ENCODE data around the gene CST7.

The CST7 gene

DNA sequence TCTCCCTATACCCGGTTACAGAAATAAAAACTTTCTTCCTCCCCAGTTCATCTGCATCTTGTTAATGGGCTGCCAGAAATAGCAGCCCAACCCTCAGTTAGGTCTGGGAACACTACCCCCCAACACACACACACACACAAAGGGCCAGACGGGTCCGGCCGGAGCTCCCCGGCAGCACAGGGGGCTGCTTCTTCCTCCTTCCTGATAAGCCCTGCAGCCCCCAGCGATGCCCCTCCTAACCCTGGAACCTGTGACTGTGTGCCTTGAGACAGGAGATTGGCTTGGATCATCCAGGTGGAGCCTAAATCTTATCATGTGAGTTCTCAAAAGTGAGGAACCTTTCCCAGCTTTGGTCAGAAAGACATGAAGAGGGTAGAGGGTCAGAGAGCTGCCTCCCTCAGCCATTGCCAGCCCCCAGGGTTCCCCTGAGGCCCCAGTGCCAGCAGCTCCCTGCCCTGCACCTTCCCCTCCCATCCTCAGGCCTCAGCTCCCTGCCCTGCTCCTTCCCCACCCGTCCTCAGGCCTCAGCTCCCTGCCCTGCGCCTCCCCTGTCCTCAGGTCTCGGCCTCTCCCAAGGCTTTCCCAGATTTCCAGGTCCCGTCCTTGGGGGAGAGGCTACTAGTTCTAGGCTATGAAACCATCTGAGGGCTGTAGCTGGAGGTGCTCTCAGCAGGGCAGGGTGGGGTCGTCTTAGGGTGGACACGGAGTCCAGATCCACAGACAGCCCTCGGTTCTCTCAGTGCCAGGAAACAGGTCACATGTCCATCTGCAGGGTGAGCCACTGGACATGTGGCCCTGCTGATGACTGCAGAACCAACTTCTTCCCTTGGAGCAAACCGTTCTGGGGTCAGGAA lies 34.5 kb upstream of the CST7 start:
- TF ChIP-seq, protein P1, sequence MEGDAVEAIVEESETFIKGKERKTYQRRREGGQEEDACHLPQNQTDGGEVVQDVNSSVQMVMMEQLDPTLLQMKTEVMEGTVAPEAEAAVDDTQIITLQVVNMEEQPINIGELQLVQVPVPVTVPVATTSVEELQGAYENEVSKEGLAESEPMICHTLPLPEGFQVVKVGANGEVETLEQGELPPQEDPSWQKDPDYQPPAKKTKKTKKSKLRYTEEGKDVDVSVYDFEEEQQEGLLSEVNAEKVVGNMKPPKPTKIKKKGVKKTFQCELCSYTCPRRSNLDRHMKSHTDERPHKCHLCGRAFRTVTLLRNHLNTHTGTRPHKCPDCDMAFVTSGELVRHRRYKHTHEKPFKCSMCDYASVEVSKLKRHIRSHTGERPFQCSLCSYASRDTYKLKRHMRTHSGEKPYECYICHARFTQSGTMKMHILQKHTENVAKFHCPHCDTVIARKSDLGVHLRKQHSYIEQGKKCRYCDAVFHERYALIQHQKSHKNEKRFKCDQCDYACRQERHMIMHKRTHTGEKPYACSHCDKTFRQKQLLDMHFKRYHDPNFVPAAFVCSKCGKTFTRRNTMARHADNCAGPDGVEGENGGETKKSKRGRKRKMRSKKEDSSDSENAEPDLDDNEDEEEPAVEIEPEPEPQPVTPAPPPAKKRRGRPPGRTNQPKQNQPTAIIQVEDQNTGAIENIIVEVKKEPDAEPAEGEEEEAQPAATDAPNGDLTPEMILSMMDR (IDR thresholded peaks at IDR 0.05; ENCODE audit: poor library complexity, severe bottlenecking), result no peak
- ATAC-seq (ENCODE audit: low read depth), result no peak
- no peak for DNase-seq (ENCODE audit: low spot score)
- H3K4me3 ChIP-seq (ENCODE audit: severe bottlenecking), result no peak overlapping the region
- H3K4me1 ChIP-seq (ENCODE audit: insufficient read depth, poor library complexity, severe bottlenecking), result no peaks in the 10 kb centered on the region
- peaks cover 7% of the 10 kb centered on the region for H3K27me3 ChIP-seq (ENCODE audit: insufficient read depth, poor library complexity, severe bottlenecking)
- no peak overlapping the region for H3K27ac ChIP-seq (ENCODE audit: poor library complexity, severe bottlenecking)
- H3K36me3 ChIP-seq (ENCODE audit: low read depth), result no peaks in the 10 kb centered on the region
- no peaks in the 10 kb centered on the region for H3K9me3 ChIP-seq (ENCODE audit: severe bottlenecking)

DNA sequence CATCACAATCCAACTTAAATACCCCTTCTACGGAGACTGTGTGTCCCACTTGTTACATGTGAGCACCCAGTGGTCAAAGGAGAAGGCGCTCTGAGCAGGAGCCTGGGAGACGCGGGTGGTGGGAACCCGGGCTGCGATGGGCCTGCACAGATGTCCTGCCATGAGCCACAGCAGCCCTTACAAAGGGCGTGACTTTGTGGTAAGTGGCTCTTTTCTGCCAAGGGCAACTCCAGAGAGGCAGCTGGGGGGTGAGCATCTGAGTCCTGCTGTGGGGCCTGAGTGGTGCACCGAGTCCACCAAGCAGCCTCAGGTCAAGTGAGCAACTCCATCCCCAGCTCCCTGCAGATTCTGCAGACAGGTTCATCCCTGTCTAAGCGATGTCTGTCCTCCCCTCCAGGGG lies 33.6 kb upstream of the CST7 start:
- ATAC-seq (ENCODE audit: low read depth), result no peak
- H3K27ac ChIP-seq (ENCODE audit: poor library complexity, severe bottlenecking), result no peak overlapping the region
- H3K4me3 ChIP-seq (ENCODE audit: severe bottlenecking), result no peak overlapping the region
- H3K4me1 ChIP-seq (ENCODE audit: insufficient read depth, poor library complexity, severe bottlenecking), result no peaks in the 10 kb centered on the region
- H3K36me3 ChIP-seq (ENCODE audit: low read depth), result no peaks in the 10 kb centered on the region
- no peaks in the 10 kb centered on the region for H3K9me3 ChIP-seq (ENCODE audit: severe bottlenecking)
- TF ChIP-seq, protein P1 (IDR thresholded peaks at IDR 0.05; ENCODE audit: poor library complexity, severe bottlenecking), result no peak
- no peak for DNase-seq (ENCODE audit: low spot score)
- peaks cover 7% of the 10 kb centered on the region for H3K27me3 ChIP-seq (ENCODE audit: insufficient read depth, poor library complexity, severe bottlenecking)

DNA sequence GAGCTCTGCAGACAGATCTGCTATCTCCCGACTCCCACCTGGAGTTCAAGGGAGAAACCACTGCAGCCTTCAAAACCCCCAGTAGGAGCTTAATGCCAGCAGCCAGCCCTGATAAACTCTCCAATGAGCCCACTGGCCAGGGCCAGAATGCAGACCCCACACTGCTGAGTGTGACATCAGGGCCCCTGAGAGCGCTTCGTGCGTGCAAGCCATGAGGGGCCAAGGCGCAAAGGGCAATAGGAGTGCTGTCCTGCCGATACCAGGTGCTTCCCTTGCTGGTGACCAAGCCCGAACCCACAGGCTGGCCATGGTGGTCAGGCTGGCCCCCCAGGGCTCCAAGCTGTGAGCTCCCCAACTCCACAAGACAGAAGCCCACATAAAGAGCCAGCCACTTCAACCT lies 33.2 kb upstream of the CST7 start:
- Histone ChIP-seq H3K9me3 (ENCODE audit: severe bottlenecking) (no peaks in the 10 kb centered on the region), H3K36me3 (ENCODE audit: low read depth) (no peaks in the 10 kb centered on the region), H3K27ac (ENCODE audit: poor library complexity, severe bottlenecking) (no peak overlapping the region), H3K27me3 (ENCODE audit: insufficient read depth, poor library complexity, severe bottlenecking) (peaks cover 7% of the 10 kb centered on the region), H3K4me3 (ENCODE audit: severe bottlenecking) (no peak overlapping the region), H3K4me1 (ENCODE audit: insufficient read depth, poor library complexity, severe bottlenecking) (no peaks in the 10 kb centered on the region)
- TF ChIP-seq, protein P1 (IDR thresholded peaks at IDR 0.05; ENCODE audit: poor library complexity, severe bottlenecking), result no peak
- no peak for DNase-seq (ENCODE audit: low spot score)
- no peak for ATAC-seq (ENCODE audit: low read depth)

DNA sequence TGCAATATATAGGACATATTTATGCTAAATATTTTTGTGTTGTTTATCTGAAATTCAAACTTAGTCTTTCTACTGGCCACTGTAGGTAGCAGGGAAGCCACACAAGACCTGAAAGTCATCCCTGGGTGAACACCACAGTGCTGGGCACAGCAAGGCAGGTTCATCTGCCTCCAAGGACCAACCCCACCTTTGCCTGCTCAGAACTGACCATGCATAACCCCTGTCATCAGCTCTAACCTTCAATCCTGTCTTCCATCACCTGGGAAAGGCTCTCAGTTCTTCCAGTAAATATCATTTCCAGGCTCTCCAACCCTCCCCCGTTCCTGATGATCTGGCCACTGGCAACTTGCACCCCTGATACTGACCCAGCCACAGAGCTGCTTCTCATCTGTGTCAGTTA lies 32.7 kb upstream of the CST7 start:
- Histone ChIP-seq H3K27ac (ENCODE audit: poor library complexity, severe bottlenecking) (no peak overlapping the region), H3K4me1 (ENCODE audit: insufficient read depth, poor library complexity, severe bottlenecking) (no peaks in the 10 kb centered on the region), H3K27me3 (ENCODE audit: insufficient read depth, poor library complexity, severe bottlenecking) (peaks cover 7% of the 10 kb centered on the region), H3K36me3 (ENCODE audit: low read depth) (no peaks in the 10 kb centered on the region), H3K9me3 (ENCODE audit: severe bottlenecking) (no peaks in the 10 kb centered on the region), H3K4me3 (ENCODE audit: severe bottlenecking) (no peak overlapping the region)
- no peak for ATAC-seq (ENCODE audit: low read depth)
- no peak for DNase-seq (ENCODE audit: low spot score)
- TF ChIP-seq, protein P1 (IDR thresholded peaks at IDR 0.05; ENCODE audit: poor library complexity, severe bottlenecking), result no peak

DNA sequence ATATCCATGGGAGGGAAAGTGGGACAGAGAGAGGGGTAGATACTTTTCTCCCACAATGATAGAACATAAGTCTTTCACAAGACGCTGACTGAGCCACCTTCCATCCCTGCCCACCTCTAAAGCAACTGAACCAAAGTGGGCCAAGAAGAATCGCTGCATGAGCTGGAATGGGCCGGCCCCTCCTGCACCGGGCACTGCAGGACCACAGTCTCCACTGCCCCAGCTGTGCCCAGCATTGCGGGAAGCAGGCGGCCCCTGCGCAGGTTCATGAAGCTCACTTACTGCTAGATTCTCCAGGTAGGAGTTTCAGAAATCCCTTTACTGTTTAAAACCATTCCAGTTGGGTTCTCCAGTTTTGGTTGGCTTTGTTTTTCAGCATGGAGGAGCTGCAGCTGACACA lies 32.0 kb upstream of the CST7 start:
- no peaks in the 10 kb centered on the region for H3K4me1 ChIP-seq (ENCODE audit: insufficient read depth, poor library complexity, severe bottlenecking)
- no peak for ATAC-seq (ENCODE audit: low read depth)
- no peak for DNase-seq (ENCODE audit: low spot score)
- no peak overlapping the region for H3K27ac ChIP-seq (ENCODE audit: poor library complexity, severe bottlenecking)
- peaks cover 7% of the 10 kb centered on the region for H3K27me3 ChIP-seq (ENCODE audit: insufficient read depth, poor library complexity, severe bottlenecking)
- H3K36me3 ChIP-seq (ENCODE audit: low read depth), result no peaks in the 10 kb centered on the region
- no peaks in the 10 kb centered on the region for H3K9me3 ChIP-seq (ENCODE audit: severe bottlenecking)
- TF ChIP-seq, protein P1 (IDR thresholded peaks at IDR 0.05; ENCODE audit: poor library complexity, severe bottlenecking), result no peak
- no peak overlapping the region for H3K4me3 ChIP-seq (ENCODE audit: severe bottlenecking)
